Sigmoid colon (tissue), 7 donors: ENCODE results near the gene PCDHA8. TPM values are rescaled to one million over a fixed set of nuclear protein-coding genes. Genes with fewer than 3 reads are reported as not detected.
"Not testable (repeated sequence)": the region's sequence is repeated elsewhere in the genome, so short reads cannot be mapped to it uniquely, and the experiment has no call there.

Source experiments
- DNase-seq: peaks from one replicate; pipeline ENCODE4 v3.0.0-alpha.2; 2019
- H3K27ac ChIP-seq, 4 donors: fragments of 200-600 bp; sonication (generic); one replicate each; pipeline ENCODE4 v1.5.1; 2016 to 2019; ENCODE audit warnings: mild to moderate bottlenecking in 1 of 4
- H3K27me3 ChIP-seq, 3 donors: fragments of 200-600 bp; sonication (generic); one replicate each; pipeline ENCODE4 v1.5.1; 2019; ENCODE audit warnings: mild to moderate bottlenecking in 1 of 3
- H3K36me3 ChIP-seq, 4 donors: fragments of 200-600 bp; sonication (generic); one replicate each; pipeline ENCODE4 v1.5.1; 2016 to 2019
- H3K4me1 ChIP-seq, 4 donors: fragments of 200-600 bp; sonication (generic); one replicate each; pipeline ENCODE4 v1.5.1; 2017 to 2019
- H3K4me3 ChIP-seq, 4 donors: fragments of 200-600 bp; sonication (generic); one replicate each; pipeline ENCODE4 v1.5.1; 2017 to 2019; ENCODE audit warnings: mild to moderate bottlenecking in 2 of 4, moderate library complexity in 1 of 4
- H3K9me3 ChIP-seq, 4 donors: fragments of 200-600 bp in 3 of 4; sonication (generic) in 3 of 4; one replicate each; pipeline versions ENCODE4 v1.5.1 to v1.6.1; 2013 to 2019
- EP300 ChIP-seq, 4 donors: sonication (generic); formaldehyde crosslinking; IDR thresholded peaks; one replicate each; pipeline ENCODE4 v1.6.1; 2017; ENCODE audit warnings: antibody characterized with exemption in 4 of 4
- POLR2A ChIP-seq, 2 donors: fragments of 450-650 bp; IDR thresholded peaks; one replicate each; pipeline ENCODE4 v1.6.1; 2016; ENCODE audit warnings: antibody characterized with exemption in 2 of 2, mild to moderate bottlenecking in 2 of 2, moderate library complexity in 2 of 2
- POLR2AphosphoS5 ChIP-seq, 4 donors: sonication (generic); formaldehyde crosslinking; IDR thresholded peaks; one replicate each; pipeline ENCODE4 v1.6.1; 2017; ENCODE audit warnings: antibody characterized with exemption in 4 of 4
- WGBS, 2 donors: extraction: QIAGEN DNeasy Blood & Tissue Kit; methylation state at CpG; one replicate each; pipeline ENCODE4 v1.1.7; 2013; 5-methylcytosine and 5-hydroxymethylcytosine counted together
- intact Hi-C: fragments of 100-400 bp; cut with DNase I; formaldehyde crosslinking; loops from one replicate; pipeline ENCODE4 v1.15.1; 2023
- polyA plus RNA-seq, 3 donors: library from polyadenylated mRNA; stranded (reverse); fragments of 200-250 nt; gene quantifications; one replicate each; pipeline ENCODE4 v1.2.3, GENCODE V29; 2013
- total RNA-seq, 4 donors: library from RNA; depleted of rRNA; stranded (reverse); fragments of >200 nt; gene quantifications; one replicate each; pipeline ENCODE4 v1.1.0, GENCODE V29; 2016
- TF ChIP-seq, protein P1 (sequence below), 4 experiments: fragments of 450-650 bp in 3 of 4; fragments of 200-600 bp in 1 of 4; IDR thresholded peaks; one replicate each; pipeline ENCODE4 v1.5.1; 2016 to 2019; ENCODE audit warnings: antibody characterized with exemption in 4 of 4, mild to moderate bottlenecking in 3 of 4, moderate library complexity in 2 of 4
- donor health status: healthy with polysubstance abuse.
- donor health status: Bipolar disorder and iron deficiency.
- donor health status: healthy.

PCDHA8 gene
- total and polyA plus RNA-seq, 7 donors: 0.49 TPM; not detected in 6

DNA sequence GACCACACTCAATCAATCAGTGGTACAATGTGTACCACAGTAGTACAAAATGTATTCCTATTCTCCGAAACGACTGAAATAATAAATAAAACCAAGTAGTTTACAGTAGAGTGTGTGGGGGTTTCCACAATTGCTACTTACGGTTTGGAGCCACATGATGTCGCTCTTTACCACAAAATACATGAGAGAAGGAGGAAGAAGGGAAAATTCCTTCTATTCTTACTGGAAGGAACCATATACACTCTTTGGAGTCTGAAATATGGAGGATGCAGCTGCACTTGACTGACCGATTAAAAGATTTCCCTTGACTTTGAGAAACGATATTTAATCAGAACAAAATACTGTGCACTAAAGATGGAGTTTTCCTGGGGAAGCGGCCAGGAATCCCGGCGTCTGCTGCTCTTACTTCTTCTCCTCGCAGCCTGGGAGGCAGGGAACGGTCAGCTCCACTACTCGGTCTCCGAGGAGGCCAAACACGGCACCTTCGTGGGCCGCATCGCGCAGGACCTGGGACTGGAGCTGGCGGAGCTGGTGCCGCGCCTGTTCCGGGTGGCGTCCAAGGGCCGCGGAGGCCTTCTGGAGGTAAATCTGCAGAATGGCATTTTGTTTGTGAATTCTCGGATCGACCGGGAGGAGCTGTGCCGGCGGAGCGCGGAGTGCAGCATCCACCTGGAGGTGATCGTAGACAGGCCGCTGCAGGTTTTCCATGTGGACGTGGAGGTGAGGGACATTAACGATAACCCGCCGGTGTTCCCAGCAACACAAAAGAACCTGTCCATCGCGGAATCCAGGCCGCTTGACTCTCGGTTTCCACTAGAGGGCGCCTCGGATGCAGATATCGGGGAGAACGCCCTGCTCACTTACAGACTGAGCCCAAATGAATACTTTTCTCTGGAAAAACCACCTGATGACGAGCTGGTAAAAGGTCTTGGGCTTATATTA, 33.9 kb upstream of the PCDHA8 start, which contains the start of gene PCDHA4:
TSS of gene PCDHA4 (plus strand) at position 235 of the 942 bp plus-strand sequence.
- Histone ChIP-seq H3K4me3 (peak within 1 kb of the TSS in 3 of 4 donors; percentile 35 to 43 (median 40)), H3K27ac (peak within 1 kb of the TSS in 2 of 4 donors; percentile 27 to 37), H3K27me3 (peaks cover 0 to 33% (median 0%) of the 10 kb centered on the region in 3 donors), H3K4me1 (no peaks in the 10 kb centered on the region), H3K36me3 (no peaks in the 10 kb centered on the region), H3K9me3 (peaks cover 0 to 19% (median 13%) of the 10 kb centered on the region in 4 donors)
- WGBS, 2 donors: 24 to 50% methylated on average over 38 of the region's 47 CpGs
- no peak for DNase-seq
- TF ChIP-seq EP300 (IDR thresholded peaks at IDR 0.05) (no peak), POLR2A (IDR thresholded peaks at IDR 0.05) (no peak)
- TF ChIP-seq, protein P1, sequence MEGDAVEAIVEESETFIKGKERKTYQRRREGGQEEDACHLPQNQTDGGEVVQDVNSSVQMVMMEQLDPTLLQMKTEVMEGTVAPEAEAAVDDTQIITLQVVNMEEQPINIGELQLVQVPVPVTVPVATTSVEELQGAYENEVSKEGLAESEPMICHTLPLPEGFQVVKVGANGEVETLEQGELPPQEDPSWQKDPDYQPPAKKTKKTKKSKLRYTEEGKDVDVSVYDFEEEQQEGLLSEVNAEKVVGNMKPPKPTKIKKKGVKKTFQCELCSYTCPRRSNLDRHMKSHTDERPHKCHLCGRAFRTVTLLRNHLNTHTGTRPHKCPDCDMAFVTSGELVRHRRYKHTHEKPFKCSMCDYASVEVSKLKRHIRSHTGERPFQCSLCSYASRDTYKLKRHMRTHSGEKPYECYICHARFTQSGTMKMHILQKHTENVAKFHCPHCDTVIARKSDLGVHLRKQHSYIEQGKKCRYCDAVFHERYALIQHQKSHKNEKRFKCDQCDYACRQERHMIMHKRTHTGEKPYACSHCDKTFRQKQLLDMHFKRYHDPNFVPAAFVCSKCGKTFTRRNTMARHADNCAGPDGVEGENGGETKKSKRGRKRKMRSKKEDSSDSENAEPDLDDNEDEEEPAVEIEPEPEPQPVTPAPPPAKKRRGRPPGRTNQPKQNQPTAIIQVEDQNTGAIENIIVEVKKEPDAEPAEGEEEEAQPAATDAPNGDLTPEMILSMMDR (IDR thresholded peaks at IDR 0.05): peak in 1 of 4 experiments; percentile 22
- intact Hi-C loops: loop anchor here (5.0 kb wide), 1 partner anchor 235 kb away; no protein-coding TSS in a partner anchor

DNA sequence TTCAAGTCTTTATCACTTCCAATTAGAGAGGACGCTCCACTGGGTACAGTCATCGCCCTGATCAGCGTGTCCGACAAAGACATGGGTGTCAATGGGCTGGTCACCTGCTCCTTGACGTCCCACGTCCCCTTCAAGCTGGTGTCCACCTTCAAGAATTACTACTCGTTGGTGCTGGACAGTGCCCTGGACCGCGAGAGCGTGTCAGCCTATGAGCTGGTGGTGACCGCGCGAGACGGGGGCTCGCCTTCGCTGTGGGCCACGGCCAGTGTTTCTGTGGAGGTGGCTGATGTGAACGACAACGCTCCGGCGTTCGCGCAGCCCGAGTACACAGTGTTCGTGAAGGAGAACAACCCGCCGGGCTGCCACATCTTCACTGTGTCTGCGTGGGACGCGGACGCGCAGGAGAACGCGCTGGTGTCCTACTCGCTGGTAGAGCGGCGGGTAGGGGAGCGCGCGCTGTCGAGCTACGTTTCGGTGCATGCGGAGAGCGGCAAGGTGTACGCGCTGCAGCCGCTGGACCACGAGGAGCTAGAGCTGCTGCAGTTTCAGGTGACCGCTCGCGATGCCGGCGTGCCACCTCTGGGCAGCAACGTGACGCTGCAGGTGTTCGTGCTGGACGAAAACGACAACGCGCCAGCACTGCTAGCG, 32.6 kb upstream of the PCDHA8 start:
- not testable (repeated sequence) for H3K4me3 ChIP-seq, H3K27ac ChIP-seq, H3K36me3 ChIP-seq, DNase-seq, H3K4me1 ChIP-seq
- peaks cover 0 to 17% (median 9%) of the 10 kb centered on the region in 4 donors for H3K9me3 ChIP-seq
- intact Hi-C loops: loop anchor here (5.0 kb wide), 1 partner anchor 234 kb away; no protein-coding TSS in a partner anchor
- 68 to 86% methylated on average over 62 of the region's 62 CpGs for WGBS, 2 donors
- peaks cover 0 to 20% (median 0%) of the 10 kb centered on the region in 3 donors for H3K27me3 ChIP-seq

DNA sequence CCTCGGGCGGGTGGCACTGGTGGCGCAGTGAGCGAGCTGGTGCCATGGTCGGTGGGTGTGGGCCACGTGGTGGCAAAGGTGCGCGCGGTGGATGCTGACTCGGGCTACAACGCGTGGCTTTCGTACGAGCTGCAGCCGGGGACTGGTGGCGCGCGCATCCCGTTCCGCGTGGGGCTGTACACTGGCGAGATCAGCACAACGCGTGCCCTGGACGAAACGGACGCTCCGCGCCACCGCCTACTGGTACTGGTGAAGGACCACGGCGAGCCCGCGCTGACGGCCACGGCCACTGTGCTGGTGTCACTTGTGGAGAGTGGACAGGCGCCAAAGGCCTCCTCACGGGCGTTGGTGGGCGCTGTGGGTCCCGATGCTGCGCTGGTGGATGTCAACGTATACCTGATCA, 32.1 kb upstream of the PCDHA8 start:
- Histone ChIP-seq H3K27me3 (peaks cover 0 to 19% (median 0%) of the 10 kb centered on the region in 3 donors), H3K4me3 (no peak overlapping the region), H3K4me1 (no peaks in the 10 kb centered on the region), H3K27ac (no peak overlapping the region), H3K36me3 (no peaks in the 10 kb centered on the region), H3K9me3 (peaks cover 0 to 17% (median 9%) of the 10 kb centered on the region in 4 donors)
- intact Hi-C loops: loop anchor here (5.0 kb wide), 1 partner anchor 233 kb away; no protein-coding TSS in a partner anchor
- no peak for DNase-seq
- TF ChIP-seq, protein P1 (IDR thresholded peaks at IDR 0.05): no peak
- TF ChIP-seq POLR2AphosphoS5 (IDR thresholded peaks at IDR 0.05) (no peak), POLR2A (IDR thresholded peaks at IDR 0.05) (no peak), EP300 (IDR thresholded peaks at IDR 0.05) (no peak)
- 73 to 87% methylated on average over 43 of the region's 43 CpGs for WGBS, 2 donors

DNA sequence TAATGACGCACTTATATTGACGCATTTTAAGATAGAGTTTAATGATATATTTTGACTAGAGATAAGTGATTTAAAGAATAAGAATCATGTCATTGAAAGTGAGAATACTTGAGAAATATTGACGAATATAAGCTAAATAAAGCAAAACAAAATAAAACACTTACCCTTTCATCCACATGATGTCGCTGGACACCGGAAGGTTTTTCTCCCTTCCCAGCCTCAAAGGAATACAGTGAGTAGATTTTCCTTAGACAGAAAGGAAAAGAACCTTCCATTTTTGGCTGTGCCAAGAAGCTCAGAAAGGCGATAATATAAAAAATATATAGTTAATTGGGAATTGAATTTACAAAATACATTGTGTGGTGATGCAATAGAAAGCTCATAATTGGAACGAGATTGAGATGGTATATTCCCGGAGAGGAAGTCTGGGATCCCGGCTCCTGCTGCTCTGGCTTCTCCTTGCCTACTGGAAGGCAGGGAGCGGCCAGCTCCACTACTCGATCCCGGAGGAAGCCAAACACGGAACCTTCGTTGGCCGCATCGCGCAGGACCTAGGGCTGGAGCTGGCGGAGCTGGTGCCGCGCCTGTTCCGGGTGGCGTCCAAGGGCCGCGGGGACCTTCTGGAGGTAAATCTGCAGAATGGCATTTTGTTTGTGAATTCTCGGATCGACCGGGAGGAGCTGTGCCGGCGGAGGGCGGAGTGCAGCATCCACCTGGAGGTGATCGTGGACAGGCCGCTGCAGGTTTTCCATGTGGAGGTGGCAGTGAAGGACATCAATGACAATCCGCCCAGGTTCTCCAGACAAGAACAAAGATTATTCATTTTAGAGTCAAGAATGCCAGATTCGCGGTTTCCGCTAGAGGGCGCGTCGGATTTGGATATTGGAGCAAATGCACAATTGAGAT, 19.4 kb upstream of the PCDHA8 start, which contains the start of gene PCDHA5:
TSS of gene PCDHA5 (plus strand) at position 239 of the 906 bp plus-strand sequence.
- H3K4me3 ChIP-seq: peak within 1 kb of the TSS in 1 of 4 donors; percentile 6
- H3K27ac ChIP-seq: no peak within 1 kb of the TSS
- WGBS, 2 donors: 36 to 62% methylated on average over 39 of the region's 39 CpGs
- peaks cover under 1 to 18% (median 5%) of the 10 kb centered on the region in 4 donors for H3K9me3 ChIP-seq
- no peaks in the 10 kb centered on the region for H3K36me3 ChIP-seq
- peaks cover 0 to 60% (median 2%) of the 10 kb centered on the region in 3 donors for H3K27me3 ChIP-seq
- no peaks in the 10 kb centered on the region for H3K4me1 ChIP-seq
- TF ChIP-seq, protein P1 (IDR thresholded peaks at IDR 0.05): peak in 1 of 4 experiments; percentile 27
- no peak for TF ChIP-seq POLR2AphosphoS5 (IDR thresholded peaks at IDR 0.05)
- intact Hi-C loops: no loop called here
- DNase-seq: no peak
